GM23338 (cell line): ENCODE measurements around the gene TSPEAR. TPM values are rescaled to one million over a fixed set of nuclear protein-coding genes. Genes with fewer than 3 reads are reported as not detected.

Source experiments
- ATAC-seq: fragments of 200-7000 bp; cut with Tn5 transposase; 3 replicates; pipeline ENCODE4 v1.9.1; 2020
- DNase-seq: peaks from one replicate; pipeline ENCODE4 v3.0.0-alpha.2; 2015; ENCODE audit warnings: low spot score
- H2AFZ ChIP-seq: fragments of 200-600 bp; sonication (generic); 2 replicates; pipeline ENCODE4 v1.8.0; 2016; ENCODE audit warnings: antibody characterized with exemption, mild to moderate bottlenecking, moderate library complexity
- H3F3A ChIP-seq: fragments of 200-600 bp; sonication (generic); replicated peaks from 2 replicates; pipeline ENCODE4 v1.8.0; 2017; ENCODE audit warnings: antibody characterized with exemption, mixed run types, low read depth
- H3K27ac ChIP-seq: fragments of 200-600 bp; sonication (generic); 2 replicates; pipeline ENCODE4 v1.6.1; 2016; ENCODE audit warnings: low read depth
- H3K27me3 ChIP-seq: fragments of 200-600 bp; sonication (generic); 2 replicates; pipeline ENCODE4 v1.8.0; 2016; ENCODE audit warnings: mild to moderate bottlenecking, mixed run types, moderate library complexity; ENCODE audit not compliant: insufficient read depth
- H3K36me3 ChIP-seq: fragments of 200-600 bp; sonication (generic); 2 replicates; pipeline ENCODE4 v1.8.0; 2016; ENCODE audit warnings: mild to moderate bottlenecking; ENCODE audit not compliant: insufficient read depth
- H3K4me1 ChIP-seq: fragments of 200-600 bp; sonication (generic); 2 replicates; pipeline ENCODE4 v1.8.0; 2016; ENCODE audit warnings: mild to moderate bottlenecking, moderate library complexity; ENCODE audit not compliant: insufficient read depth
- H3K4me2 ChIP-seq: fragments of 200-600 bp; sonication (generic); 2 replicates; pipeline ENCODE4 v1.7.1; 2017; ENCODE audit warnings: mixed run types
- H3K4me3 ChIP-seq: fragments of 200-600 bp; sonication (generic); 2 replicates; pipeline ENCODE4 v1.6.1; 2016; ENCODE audit warnings: mixed run types
- H3K79me2 ChIP-seq: fragments of 200-600 bp; sonication (generic); replicated peaks from 2 replicates; pipeline ENCODE4 v1.8.0; 2017; ENCODE audit warnings: mild to moderate bottlenecking; ENCODE audit not compliant: insufficient read depth
- H3K9me2 ChIP-seq: fragments of 200-600 bp; sonication (generic); 2 replicates; pipeline ENCODE4 v1.8.0; 2017; ENCODE audit not compliant: insufficient read depth
- H4K20me1 ChIP-seq: fragments of 200-600 bp; sonication (generic); replicated peaks from 2 replicates; pipeline ENCODE4 v1.8.0; 2017; ENCODE audit warnings: mild to moderate bottlenecking; ENCODE audit not compliant: insufficient read depth
- H3K27ac Mint-ChIP-seq: 2 replicates; pipeline ENCODE4 v1.8.0; 2020; ENCODE audit warnings: inconsistent platforms, mild to moderate bottlenecking, moderate library complexity, mixed read lengths
- H3K27me3 Mint-ChIP-seq: 3 replicates; pipeline ENCODE4 v1.8.0; 2022; ENCODE audit warnings: low read depth, mild to moderate bottlenecking, moderate library complexity, mixed read lengths, inconsistent platforms; ENCODE audit not compliant: insufficient read depth, poor library complexity
- H3K36me3 Mint-ChIP-seq: 3 replicates; pipeline ENCODE4 v1.8.0; 2021; ENCODE audit warnings: low read depth, mild to moderate bottlenecking, inconsistent platforms, moderate library complexity, mixed read lengths
- H3K4me1 Mint-ChIP-seq: 3 replicates; pipeline ENCODE4 v1.8.0; 2020; ENCODE audit warnings: mild to moderate bottlenecking, inconsistent platforms, mixed read lengths
- H3K4me3 Mint-ChIP-seq: 3 replicates; pipeline ENCODE4 v1.8.0; 2021; ENCODE audit warnings: moderate library complexity, mild to moderate bottlenecking, inconsistent platforms, mixed read lengths
- H3K9me3 Mint-ChIP-seq: 3 replicates; pipeline ENCODE4 v1.8.0; 2020; ENCODE audit warnings: moderate library complexity, mild to moderate bottlenecking, inconsistent platforms, mixed read lengths
- REST ChIP-seq: IDR thresholded peaks from one replicate; pipeline ENCODE4 v1.6.1; 2018; ENCODE audit warnings: antibody characterized with exemption; ENCODE audit not compliant: unreplicated experiment
- ZNF114 ChIP-seq: fragments of 250-450 bp; sonication (Bioruptor Pico); IDR thresholded peaks from 2 replicates; pipeline ENCODE4 v1.5.0; 2020; ENCODE audit warnings: mild to moderate bottlenecking, moderate library complexity
- ZNF331 ChIP-seq: fragments of 250-450 bp; sonication (Bioruptor Pico); IDR thresholded peaks from 2 replicates; pipeline ENCODE4 v1.5.0; 2020; ENCODE audit warnings: low read depth, mild to moderate bottlenecking, moderate library complexity
- polyA plus RNA-seq: library from polyadenylated mRNA; unstranded; fragments of >200 nt; fragmentation: Nextera tagmentation; extraction: Ambion mirVana; gene quantifications from 2 replicates; pipeline ENCODE4 v1.2.1, GENCODE V29; 2016
- total RNA-seq: library from RNA; depleted of rRNA; stranded (reverse); fragments of >200 nt; shearing (Covaris generic); gene quantifications from 2 replicates; pipeline ENCODE4 v1.2.3, GENCODE V29; 2014
- TF ChIP-seq, protein P1 (sequence below): fragments of 250-450 bp; sonication (Bioruptor Pico); IDR thresholded peaks from 2 replicates; pipeline ENCODE4 v1.5.0; 2020; ENCODE audit warnings: mild to moderate bottlenecking, moderate library complexity

The TSPEAR gene
- total and polyA plus RNA-seq, 2 experiments from 2014 or later, result 0.35 to 0.92 TPM

DNA sequence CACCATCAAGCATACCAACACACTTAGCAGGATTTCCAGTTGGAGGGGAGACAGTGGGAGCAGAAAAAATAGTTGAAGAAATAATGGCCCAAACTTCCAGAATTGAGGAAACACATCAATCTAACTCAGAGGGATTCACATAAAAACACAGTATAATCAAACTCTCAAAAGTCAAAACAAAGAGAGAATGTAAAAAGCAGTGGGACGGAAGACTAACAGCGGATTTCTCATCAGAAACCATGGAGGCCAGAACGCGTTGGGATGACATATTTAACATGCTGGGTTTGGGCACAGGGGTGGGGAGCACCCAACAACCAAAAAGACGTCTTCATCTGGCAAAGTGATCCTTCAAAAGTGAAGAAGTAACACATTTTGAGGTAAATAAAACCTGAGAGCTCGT is 91.5 kb downstream of the TSPEAR start:
- Histone ChIP-seq H4K20me1 (no peaks in the 10 kb centered on the region), H3K27me3 (no peaks in the 10 kb centered on the region), H3K9me2 (no peaks in the 10 kb centered on the region), H3K27ac (no peak overlapping the region), H3K36me3 (no peaks in the 10 kb centered on the region; the same call in 1 of the 2 replicates), H3K79me2 (no peaks in the 10 kb centered on the region), H3K4me1 (no peaks in the 10 kb centered on the region), H3K4me3 (no peak overlapping the region), H2AFZ (no peak overlapping the region), H3F3A (no peaks in the 10 kb centered on the region), H3K4me2 (no peak overlapping the region)
- ATAC-seq (no peak), DNase-seq (no peak)
- peaks cover 33% of the 10 kb centered on the region for H3K36me3 Mint-ChIP-seq
- peaks cover 23% of the 10 kb centered on the region; the same call in 2 of the 3 replicates for H3K4me1 Mint-ChIP-seq
- H3K27me3 Mint-ChIP-seq, result peaks cover 3% of the 10 kb centered on the region
- peaks cover 52% of the 10 kb centered on the region for H3K9me3 Mint-ChIP-seq
- H3K27ac Mint-ChIP-seq, result no peak overlapping the region
- no peak overlapping the region for H3K4me3 Mint-ChIP-seq
- no peak for TF ChIP-seq ZNF114 (CRISPR knock-in tag)

DNA sequence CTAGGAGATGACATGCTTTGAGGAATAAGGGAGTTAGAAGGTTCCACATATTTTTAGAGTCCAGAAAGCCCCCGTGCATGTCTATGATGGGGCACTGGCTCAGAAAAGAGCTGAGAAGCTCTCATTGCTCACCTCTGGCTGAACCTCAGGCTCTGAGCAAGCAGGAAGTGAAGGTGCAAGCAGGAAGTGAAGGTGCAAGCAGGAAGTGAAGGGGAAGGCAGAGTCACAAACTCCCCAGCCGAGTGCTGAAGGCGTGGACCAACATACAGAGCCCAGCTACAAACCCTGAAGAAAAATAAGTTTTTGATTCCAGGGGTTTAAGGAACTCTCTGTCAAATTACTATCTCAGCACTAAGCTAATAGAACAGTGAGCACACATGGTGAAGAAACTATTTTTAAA is 92.5 kb downstream of the TSPEAR start:
- Histone ChIP-seq H4K20me1 (no peaks in the 10 kb centered on the region), H3K27me3 (no peaks in the 10 kb centered on the region), H2AFZ (peak overlapping the region; percentile 4; the same call in 1 of the 2 replicates), H3K4me2 (no peak overlapping the region), H3F3A (no peaks in the 10 kb centered on the region), H3K36me3 (no peaks in the 10 kb centered on the region; the same call in 1 of the 2 replicates), H3K4me3 (no peak overlapping the region), H3K4me1 (no peaks in the 10 kb centered on the region), H3K79me2 (no peaks in the 10 kb centered on the region), H3K9me2 (no peaks in the 10 kb centered on the region), H3K27ac (no peak overlapping the region)
- Mint-ChIP-seq H3K4me3 (no peak overlapping the region), H3K27ac (peak overlapping the region; percentile 74; the same call in 1 of the 2 replicates), H3K4me1 (peaks cover 23% of the 10 kb centered on the region; the same call in 2 of the 3 replicates), H3K9me3 (peaks cover 42% of the 10 kb centered on the region), H3K27me3 (peaks cover 5% of the 10 kb centered on the region), H3K36me3 (peaks cover 26% of the 10 kb centered on the region)
- DNase-seq (no peak), ATAC-seq (no peak)
- TF ChIP-seq, protein P1, sequence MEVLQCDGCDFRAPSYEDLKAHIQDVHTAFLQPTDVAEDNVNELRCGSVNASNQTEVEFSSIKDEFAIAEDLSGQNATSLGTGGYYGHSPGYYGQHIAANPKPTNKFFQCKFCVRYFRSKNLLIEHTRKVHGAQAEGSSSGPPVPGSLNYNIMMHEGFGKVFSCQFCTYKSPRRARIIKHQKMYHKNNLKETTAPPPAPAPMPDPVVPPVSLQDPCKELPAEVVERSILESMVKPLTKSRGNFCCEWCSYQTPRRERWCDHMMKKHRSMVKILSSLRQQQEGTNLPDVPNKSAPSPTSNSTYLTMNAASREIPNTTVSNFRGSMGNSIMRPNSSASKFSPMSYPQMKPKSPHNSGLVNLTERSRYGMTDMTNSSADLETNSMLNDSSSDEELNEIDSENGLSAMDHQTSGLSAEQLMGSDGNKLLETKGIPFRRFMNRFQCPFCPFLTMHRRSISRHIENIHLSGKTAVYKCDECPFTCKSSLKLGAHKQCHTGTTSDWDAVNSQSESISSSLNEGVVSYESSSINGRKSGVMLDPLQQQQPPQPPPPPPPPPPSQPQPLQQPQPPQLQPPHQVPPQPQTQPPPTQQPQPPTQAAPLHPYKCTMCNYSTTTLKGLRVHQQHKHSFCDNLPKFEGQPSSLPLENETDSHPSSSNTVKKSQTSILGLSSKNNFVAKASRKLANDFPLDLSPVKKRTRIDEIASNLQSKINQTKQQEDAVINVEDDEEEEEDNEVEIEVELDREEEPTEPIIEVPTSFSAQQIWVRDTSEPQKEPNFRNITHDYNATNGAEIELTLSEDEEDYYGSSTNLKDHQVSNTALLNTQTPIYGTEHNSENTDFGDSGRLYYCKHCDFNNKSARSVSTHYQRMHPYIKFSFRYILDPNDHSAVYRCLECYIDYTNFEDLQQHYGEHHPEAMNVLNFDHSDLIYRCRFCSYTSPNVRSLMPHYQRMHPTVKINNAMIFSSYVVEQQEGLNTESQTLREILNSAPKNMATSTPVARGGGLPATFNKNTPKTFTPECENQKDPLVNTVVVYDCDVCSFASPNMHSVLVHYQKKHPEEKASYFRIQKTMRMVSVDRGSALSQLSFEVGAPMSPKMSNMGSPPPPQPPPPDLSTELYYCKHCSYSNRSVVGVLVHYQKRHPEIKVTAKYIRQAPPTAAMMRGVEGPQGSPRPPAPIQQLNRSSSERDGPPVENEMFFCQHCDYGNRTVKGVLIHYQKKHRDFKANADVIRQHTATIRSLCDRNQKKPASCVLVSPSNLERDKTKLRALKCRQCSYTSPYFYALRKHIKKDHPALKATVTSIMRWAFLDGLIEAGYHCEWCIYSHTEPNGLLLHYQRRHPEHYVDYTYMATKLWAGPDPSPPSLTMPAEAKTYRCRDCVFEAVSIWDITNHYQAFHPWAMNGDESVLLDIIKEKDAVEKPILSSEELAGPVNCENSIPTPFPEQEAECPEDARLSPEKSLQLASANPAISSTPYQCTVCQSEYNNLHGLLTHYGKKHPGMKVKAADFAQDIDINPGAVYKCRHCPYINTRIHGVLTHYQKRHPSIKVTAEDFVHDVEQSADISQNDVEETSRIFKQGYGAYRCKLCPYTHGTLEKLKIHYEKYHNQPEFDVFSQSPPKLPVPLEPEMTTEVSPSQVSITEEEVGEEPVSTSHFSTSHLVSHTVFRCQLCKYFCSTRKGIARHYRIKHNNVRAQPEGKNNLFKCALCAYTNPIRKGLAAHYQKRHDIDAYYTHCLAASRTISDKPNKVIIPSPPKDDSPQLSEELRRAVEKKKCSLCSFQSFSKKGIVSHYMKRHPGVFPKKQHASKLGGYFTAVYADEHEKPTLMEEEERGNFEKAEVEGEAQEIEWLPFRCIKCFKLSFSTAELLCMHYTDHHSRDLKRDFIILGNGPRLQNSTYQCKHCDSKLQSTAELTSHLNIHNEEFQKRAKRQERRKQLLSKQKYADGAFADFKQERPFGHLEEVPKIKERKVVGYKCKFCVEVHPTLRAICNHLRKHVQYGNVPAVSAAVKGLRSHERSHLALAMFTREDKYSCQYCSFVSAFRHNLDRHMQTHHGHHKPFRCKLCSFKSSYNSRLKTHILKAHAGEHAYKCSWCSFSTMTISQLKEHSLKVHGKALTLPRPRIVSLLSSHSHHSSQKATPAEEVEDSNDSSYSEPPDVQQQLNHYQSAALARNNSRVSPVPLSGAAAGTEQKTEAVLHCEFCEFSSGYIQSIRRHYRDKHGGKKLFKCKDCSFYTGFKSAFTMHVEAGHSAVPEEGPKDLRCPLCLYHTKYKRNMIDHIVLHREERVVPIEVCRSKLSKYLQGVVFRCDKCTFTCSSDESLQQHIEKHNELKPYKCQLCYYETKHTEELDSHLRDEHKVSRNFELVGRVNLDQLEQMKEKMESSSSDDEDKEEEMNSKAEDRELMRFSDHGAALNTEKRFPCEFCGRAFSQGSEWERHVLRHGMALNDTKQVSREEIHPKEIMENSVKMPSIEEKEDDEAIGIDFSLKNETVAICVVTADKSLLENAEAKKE (CRISPR knock-in tag), result no peak
- TF ChIP-seq ZNF331 (CRISPR knock-in tag), result no peak
- TF ChIP-seq REST, result no peak
